Activated T-cell treated with anti-CD3 and anti-CD28 coated beads for 48 hours (primary cell): ENCODE data around the gene CLDN2.

Experiments used
- DNase-seq: peaks from one replicate; pipeline ENCODE4 v3.0.0-alpha.2; 2020; ENCODE audit warnings: low read depth

CLDN2 gene

GRCh38 chrX:106921637-106922036 lies 1.4 kb downstream of the CLDN2 start:
- DNase-seq = no peak

- DNase-seq = no peak
Measured at GRCh38 chrX:106927023-106927422, 6.8 kb downstream of the CLDN2 start.

- no peak for DNase-seq
Measured at GRCh38 chrX:106927700-106928099, 7.5 kb downstream of the CLDN2 start.

GRCh38 chrX:106928227-106928626 lies 8.0 kb downstream of the CLDN2 start:
- DNase-seq = no peak

DNA sequence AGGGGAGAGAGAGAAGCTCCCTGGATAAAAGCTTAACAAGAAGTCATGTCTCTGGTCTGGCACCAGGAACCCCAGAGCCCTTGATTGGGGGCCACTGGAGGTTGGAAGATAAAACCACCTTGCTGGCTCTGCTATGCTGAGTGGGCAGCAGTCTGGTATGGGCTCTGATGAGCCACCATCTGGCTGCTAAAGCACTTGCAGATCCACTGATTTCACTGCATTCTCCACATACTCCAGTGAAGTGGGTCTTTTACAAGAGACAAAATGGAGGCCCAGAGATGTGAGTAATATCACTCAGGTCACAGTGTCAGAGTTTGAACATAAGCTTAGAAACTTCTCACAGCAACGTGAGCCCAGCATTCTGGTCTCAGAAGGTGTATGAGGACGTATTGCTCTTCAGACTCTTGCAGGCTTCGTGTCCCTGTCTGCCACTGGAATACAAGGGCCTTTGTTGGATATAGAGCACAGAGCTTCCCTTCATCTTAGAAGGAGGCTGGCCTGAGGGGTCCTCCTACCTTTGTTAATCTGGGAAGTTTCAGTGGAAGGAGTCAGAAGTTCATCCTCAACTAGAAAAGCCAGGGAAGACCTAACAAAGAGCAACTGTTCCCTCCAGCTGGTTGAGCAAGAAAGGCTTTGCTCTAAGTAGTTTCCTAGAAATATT lies 11.8 kb downstream of the CLDN2 start:
- DNase-seq = no peak

- no peak for DNase-seq
Measured at GRCh38 chrX:106932492-106932923, 12.3 kb downstream of the CLDN2 start.

GRCh38 chrX:106932960-106933537 lies 12.8 kb downstream of the CLDN2 start:
- DNase-seq = no peak

DNA sequence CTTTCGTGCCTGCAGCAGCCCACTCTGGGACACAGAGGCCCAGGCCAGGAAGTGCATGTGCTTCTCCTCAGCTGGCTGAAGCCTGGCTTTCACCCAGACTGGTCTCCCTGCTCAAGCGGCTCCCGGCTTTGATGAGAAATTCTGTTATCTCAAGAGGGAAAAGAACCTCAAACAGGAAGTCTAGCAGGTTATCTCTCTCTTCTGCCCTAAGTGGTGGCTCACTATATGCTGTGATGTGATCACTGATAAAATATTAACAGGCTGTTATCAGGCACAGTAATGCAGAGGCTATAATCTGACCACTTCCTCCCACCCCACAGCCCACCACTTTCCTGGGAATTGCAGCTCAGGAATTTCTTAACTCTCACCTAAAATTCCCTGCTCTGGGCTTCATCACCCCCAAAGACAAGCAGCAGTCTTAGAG lies 13.3 kb downstream of the CLDN2 start:
- DNase-seq = no peak

GRCh38 chrX:106935175-106935574 lies 15.0 kb downstream of the CLDN2 start:
- no peak for DNase-seq

DNA sequence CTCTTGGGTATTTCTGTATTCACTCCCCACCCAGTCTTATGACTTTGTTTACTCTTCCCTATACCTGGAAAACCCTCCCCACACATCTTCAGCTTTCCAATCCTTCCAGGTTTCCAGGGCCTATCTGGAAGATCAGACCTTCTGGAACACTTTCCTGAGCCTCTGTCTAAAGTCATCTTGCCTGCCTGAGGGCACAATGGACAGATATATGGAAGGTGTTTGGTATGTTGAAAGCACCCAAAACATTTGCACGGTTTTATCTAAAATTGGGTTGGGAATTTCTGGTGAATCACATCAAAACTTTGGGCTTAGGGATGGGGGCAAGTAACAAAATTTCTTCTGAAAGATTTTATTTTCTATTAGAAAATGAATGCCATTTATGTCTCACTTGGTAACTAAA lies 16.0 kb downstream of the CLDN2 start:
- DNase-seq = no peak

DNA sequence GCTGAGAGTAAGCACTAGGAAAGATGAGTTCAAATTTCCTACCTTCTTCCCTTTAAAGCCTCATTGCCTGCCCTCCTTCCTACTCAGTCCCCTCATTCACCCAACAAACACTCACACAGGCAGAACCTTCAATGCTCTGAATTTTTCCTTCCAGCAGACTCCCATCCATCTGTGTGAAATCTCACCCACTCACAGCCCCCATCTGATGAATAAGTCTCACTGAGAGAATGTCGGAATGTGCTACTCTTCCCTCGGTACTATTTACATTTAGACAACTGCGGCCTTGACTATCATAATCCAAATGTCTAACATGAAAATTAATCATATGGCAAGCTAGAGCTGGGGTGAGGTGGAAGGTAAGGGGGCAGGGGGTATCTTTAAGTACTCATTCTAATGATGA lies 19.4 kb downstream of the CLDN2 start:
- no peak for DNase-seq

- no peak for DNase-seq
Measured at GRCh38 chrX:106940068-106940467, 19.9 kb downstream of the CLDN2 start.

DNA sequence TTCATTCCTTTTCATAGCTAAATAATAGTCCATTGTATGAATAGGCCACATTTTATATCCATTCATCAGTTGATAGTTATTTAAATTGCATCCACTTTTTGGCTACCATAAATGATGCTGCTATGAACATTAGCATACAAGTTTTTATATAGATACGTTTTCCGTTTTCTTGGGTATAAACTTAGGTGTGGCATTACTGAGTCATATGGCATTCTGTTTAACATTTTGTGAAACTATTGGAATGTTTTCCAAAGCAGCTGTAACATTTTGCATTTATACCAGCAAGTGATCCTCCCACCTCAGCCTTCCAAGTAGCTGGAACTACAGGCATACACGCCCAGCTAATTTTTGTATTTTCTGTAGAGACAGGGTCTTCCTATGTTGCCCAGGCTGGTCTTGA lies 26.3 kb downstream of the CLDN2 start:
- DNase-seq = no peak

- no peak for DNase-seq
Measured at GRCh38 chrX:106948641-106949040, 28.4 kb downstream of the CLDN2 start.

DNA sequence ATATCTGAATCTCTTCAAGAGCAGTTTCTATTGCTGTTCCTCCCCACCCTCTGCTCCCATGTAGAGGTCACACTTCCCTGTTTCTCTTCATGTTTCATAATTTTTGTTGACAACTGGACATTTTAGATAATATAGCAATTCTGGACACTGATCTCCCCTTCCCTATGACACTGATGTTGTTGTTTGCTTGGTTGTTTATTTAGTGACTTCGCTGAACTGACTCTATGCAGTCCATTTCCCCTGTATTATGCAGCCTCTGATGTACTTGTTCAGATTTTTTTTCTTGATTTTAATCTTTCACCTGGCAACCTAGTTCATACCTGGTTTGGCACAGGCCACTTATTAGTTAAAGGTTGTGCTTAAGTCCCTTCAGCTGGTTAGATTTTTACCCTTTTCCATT lies 29.2 kb downstream of the CLDN2 start:
- no peak for DNase-seq

GRCh38 chrX:106950381-106950780 lies 30.2 kb downstream of the CLDN2 start:
- no peak for DNase-seq

DNA sequence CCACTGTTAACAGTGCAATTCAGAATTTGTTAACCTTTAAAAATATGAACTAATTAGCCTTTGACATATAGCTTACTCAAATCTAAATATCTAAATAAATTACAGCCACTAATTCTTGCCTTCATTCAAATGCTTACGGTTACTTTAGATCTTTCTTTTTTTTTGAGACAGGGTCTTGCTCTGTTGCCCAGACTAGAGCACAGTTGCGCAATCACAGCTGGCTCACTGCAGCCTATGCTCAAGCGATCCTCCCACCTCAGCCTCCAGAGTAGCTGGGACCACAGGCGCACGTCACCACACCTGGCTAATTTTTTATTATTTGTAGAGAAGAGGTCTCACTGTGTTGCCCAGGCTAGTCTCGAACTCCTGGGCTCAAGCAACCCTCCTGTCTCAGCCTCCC lies 31.0 kb downstream of the CLDN2 start:
- no peak for DNase-seq

- no peak for DNase-seq
Measured at GRCh38 chrX:106952089-106952488, 31.9 kb downstream of the CLDN2 start.

DNA sequence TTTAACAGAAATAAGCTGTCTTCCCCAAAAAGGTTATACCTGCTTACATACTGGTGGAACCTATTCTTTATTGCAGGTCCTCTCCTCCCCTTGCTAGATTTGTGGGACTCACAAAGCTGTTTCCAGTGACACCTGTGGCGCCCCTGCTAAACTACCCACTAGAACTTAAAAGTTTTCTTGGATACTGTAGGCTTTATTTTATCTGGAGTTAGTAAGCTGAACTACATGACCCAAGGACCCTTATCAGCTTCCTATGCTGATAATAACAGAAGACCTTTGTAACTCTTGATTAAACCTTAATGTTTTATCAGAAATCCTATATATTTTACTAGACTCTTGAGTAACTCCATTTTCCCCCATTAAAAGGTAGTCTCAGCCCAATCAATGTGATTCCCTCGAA lies 32.3 kb downstream of the CLDN2 start:
- no peak for DNase-seq

DNA sequence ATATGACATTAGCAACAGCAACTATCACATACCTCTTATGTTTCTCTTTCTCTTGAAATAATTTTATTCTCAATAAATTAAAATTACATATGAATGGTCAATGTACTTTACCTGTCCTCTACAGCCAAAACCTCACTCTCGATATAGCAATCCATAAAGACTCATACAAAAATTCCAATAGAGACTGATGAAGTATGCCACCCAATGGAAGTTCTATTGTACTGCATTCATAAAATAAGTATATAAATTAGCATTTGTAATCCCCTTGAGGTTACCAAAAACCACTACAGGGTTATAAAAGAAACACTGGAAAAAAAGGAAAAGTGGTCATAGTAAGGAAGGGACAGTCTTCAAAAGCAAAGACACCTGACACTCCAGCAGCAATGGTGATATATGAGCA lies 32.8 kb downstream of the CLDN2 start:
- DNase-seq = no peak

GRCh38 chrX:106954041-106954440 lies 33.8 kb downstream of the CLDN2 start:
- DNase-seq = no peak

- DNase-seq = no peak
Measured at GRCh38 chrX:106955004-106955772, 35.0 kb downstream of the CLDN2 start.

DNA sequence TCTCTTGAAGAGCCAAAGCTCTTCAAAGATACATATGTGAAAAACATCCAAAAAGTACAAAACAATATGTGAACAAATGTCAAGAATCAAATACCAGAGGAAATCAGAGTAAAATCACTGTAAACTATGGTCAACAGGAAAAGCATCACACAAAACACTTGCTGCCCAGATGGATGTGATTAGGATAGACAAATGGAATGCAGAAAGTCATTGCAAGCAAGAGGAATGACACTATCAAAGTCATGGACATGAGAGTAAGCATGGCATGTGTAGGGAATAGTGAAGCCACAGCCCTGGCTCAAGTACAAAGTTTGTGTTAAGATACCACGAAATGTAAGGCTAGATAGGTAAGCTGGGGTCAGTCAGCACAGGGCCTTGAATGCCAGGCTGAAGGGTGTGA lies 37.7 kb downstream of the CLDN2 start:
- DNase-seq = no peak
